K562 (cell line): Measurements from ENCODE around the gene HDAC9. TPM values are rescaled to one million over a fixed set of nuclear protein-coding genes. Genes with fewer than 3 reads are reported as not detected.

Experiments
- ATAC-seq: fragments of 200-7000 bp; cut with Tn5 transposase; 3 replicates; pipeline ENCODE4 v1.9.1; 2020; ENCODE audit warnings: moderate library complexity
- BruUV-seq: library from RNA; stranded (reverse); fragments of 400-500 nt; replicated peaks from 2 replicates; lab custom pipeline; 2021; lab: Mats Ljungman, UMichigan
- CTCF ChIA-PET: fragments of 300-600 bp; formaldehyde crosslinking; extraction: SDS; loops from one replicate; lab custom pipeline; 2021; ENCODE audit warnings: low intra/inter-chr PET ratio; lab: Yijun Ruan, JAX
- POLR2A ChIA-PET: fragments of 300-600, 350-650 bp; sonication (Branson Sonifier 250); formaldehyde crosslinking; extraction: SDS; loops from one replicate; lab custom pipeline; 2021; ENCODE audit warnings: antibody characterized with exemption, inconsistent platforms; lab: Yijun Ruan, JAX
- DNase-seq, 4 experiments: peaks; one replicate each; pipeline versions ENCODE4 v3.0.0 to v3.0.0-alpha.2; 2011 to 2018; ENCODE audit warnings: low spot score in 3 of 4, mixed read lengths in 3 of 4; ENCODE audit errors: extremely low read depth in 1 of 4
- FAIRE-seq: peaks from 2 replicates; lab custom pipeline; 2011; peaks lifted over from hg19 to GRCh38; lab: Jason Lieb, UNC
- H2AFZ ChIP-seq: 2 replicates; pipeline ENCODE4 v1.6.0; 2011; ENCODE audit warnings: low read depth, low read length, control low read depth, inconsistent platforms
- H3K27ac ChIP-seq: fragments of 200-600 bp; 3 replicates; pipeline ENCODE4 v1.8.0; 2011; ENCODE audit warnings: low read depth, mild to moderate bottlenecking, control low read depth, inconsistent platforms, low read length, moderate library complexity, mixed read lengths; ENCODE audit errors: extremely low read depth
- H3K27me3 ChIP-seq, 2 experiments: fragments of 300-600 bp in 1 of 2; 2 replicates in 1 of 2; 3 replicates in 1 of 2; pipeline versions ENCODE4 v1.6.0 to v1.8.0; 2011; ENCODE audit warnings: inconsistent platforms in 2 of 2, low read length in 2 of 2, mild to moderate bottlenecking in 1 of 2, mixed read lengths in 1 of 2, moderate library complexity in 1 of 2; ENCODE audit not compliant: control insufficient read depth in 2 of 2, insufficient read depth in 2 of 2
- H3K36me3 ChIP-seq: fragments of 300-600 bp; 3 replicates; pipeline ENCODE4 v1.8.0; 2011; ENCODE audit warnings: mild to moderate bottlenecking, low read length, inconsistent platforms; ENCODE audit not compliant: control insufficient read depth, insufficient read depth
- H3K4me1 ChIP-seq, 2 experiments: fragments of 200-600 bp in 1 of 2; replicated peaks in 1 of 2; 2 replicates in 1 of 2; 3 replicates in 1 of 2; pipeline versions ENCODE4 v1.5.1 to v1.8.0; 2011; ENCODE audit warnings: inconsistent platforms in 2 of 2, low read length in 2 of 2, mild to moderate bottlenecking in 1 of 2, mixed read lengths in 1 of 2, moderate library complexity in 1 of 2; ENCODE audit not compliant: control insufficient read depth in 2 of 2, insufficient read depth in 2 of 2
- H3K4me2 ChIP-seq: 2 replicates; pipeline ENCODE4 v1.6.1; 2011; ENCODE audit warnings: low read length, control low read depth, inconsistent platforms, mixed read lengths; ENCODE audit not compliant: insufficient read depth
- H3K4me3 ChIP-seq: fragments of 200-600 bp; sonication (generic), shearing (Covaris generic); 2 replicates; pipeline ENCODE4 v1.5.1; 2016; ENCODE audit warnings: control low read depth, inconsistent platforms
- H3K79me2 ChIP-seq: fragments of 200-600 bp; 3 replicates; pipeline ENCODE4 v1.8.0; 2011; ENCODE audit warnings: low read length, inconsistent platforms; ENCODE audit not compliant: control insufficient read depth, insufficient read depth
- H3K9ac ChIP-seq, 2 experiments: 2 replicates each; pipeline versions ENCODE4 v1.6.0 to v1.6.1; 2011; ENCODE audit warnings: low read depth in 2 of 2, low read length in 2 of 2, control low read depth in 1 of 2, inconsistent platforms in 1 of 2, mild to moderate bottlenecking in 1 of 2, mixed read lengths in 1 of 2; ENCODE audit not compliant: insufficient read depth in 1 of 2
- H3K9me1 ChIP-seq: one replicate; pipeline ENCODE4 v1.6.0; 2011; ENCODE audit warnings: inconsistent platforms, mild to moderate bottlenecking, low read length, moderate library complexity; ENCODE audit not compliant: control insufficient read depth, insufficient read depth
- H3K9me3 ChIP-seq: replicated peaks from 2 replicates; pipeline ENCODE4 v1.5.1; 2011; ENCODE audit warnings: low read depth, low read length, inconsistent platforms; ENCODE audit not compliant: control insufficient read depth, insufficient read depth
- H4K20me1 ChIP-seq: replicated peaks from 2 replicates; pipeline ENCODE4 v1.6.1; 2011; ENCODE audit warnings: low read length, inconsistent platforms, mixed read lengths; ENCODE audit not compliant: control insufficient read depth, insufficient read depth
- DMBX1 ChIP-seq: fragments of 250-450 bp; sonication (Bioruptor Pico); IDR thresholded peaks from 2 replicates; pipeline ENCODE4 v1.8.0; 2022; ENCODE audit warnings: inconsistent platforms, mild to moderate bottlenecking, moderate library complexity, borderline replicate concordance
- MIER1 ChIP-seq: fragments of 450-650 bp; IDR thresholded peaks from 2 replicates; pipeline ENCODE4 v1.6.1; 2016; ENCODE audit warnings: antibody characterized with exemption, mild to moderate bottlenecking, low read depth
- ZBTB1 ChIP-seq: sonication (generic); formaldehyde crosslinking; IDR thresholded peaks from 2 replicates; pipeline ENCODE4 v1.8.1; 2023; ENCODE audit warnings: missing genetic modification reagents, low read depth, mild to moderate bottlenecking, borderline replicate concordance
- WGBS: fragments of 100-300 bp; shearing (Covaris generic); methylation state at CpG from one replicate; pipeline ENCODE4 v1.1.6; 2016; ENCODE audit warnings: low coverage, mixed read lengths; ENCODE audit not compliant: insufficient coverage; ENCODE audit errors: missing lambda C conversion rate; 5-methylcytosine and 5-hydroxymethylcytosine counted together
- in situ Hi-C: fragments of 300-500 bp; cut with MboI; formaldehyde crosslinking; loops from 4 replicates; pipeline ENCODE4 v1.15.0; 2018; ENCODE audit warnings: inconsistent platforms, mixed read lengths
- intact Hi-C: fragments of 100-400 bp; cut with micrococcal nuclease; formaldehyde crosslinking; loops from 2 replicates; pipeline ENCODE4 v1.14.2; 2022
- polyA plus RNA-seq, 8 experiments: library from polyadenylated mRNA; depleted of rRNA in 4 of 8; stranded (reverse) in 5 of 8; unstranded in 3 of 8; fragments of >200 nt; fragmentation: Nextera tagmentation in 2 of 8; fragmentation: Illumina TruSeq in 1 of 8; extraction: Ambion mirVana in 2 of 8; extraction: Trizol in 1 of 8; gene quantifications; 2 replicates each; pipeline versions ENCODE4 v1.2.1 to v1.2.3, GENCODE V29; 2011 to 2014; ENCODE audit warnings: inconsistent platforms in 1 of 8, missing spikeins in 1 of 8
- total RNA-seq, 7 experiments: library from RNA; depleted of rRNA in 6 of 7; stranded (reverse); fragments of >200 nt in 6 of 7; fragmentation: Illumina TruSeq in 2 of 7; extraction: Trizol in 2 of 7; gene quantifications; 2 replicates each; pipeline versions ENCODE4 v1.2.1 to v1.2.3, GENCODE V29; 2011 to 2021; ENCODE audit warnings: low replicate concordance in 1 of 7

The HDAC9 gene
- total and polyA plus RNA-seq, 9 of the 15 experiments (the other 6 are each of a cell fraction or from before 2014, with no cell fraction given), result 0.08 to 0.91 (median 0.33) TPM

DNA sequence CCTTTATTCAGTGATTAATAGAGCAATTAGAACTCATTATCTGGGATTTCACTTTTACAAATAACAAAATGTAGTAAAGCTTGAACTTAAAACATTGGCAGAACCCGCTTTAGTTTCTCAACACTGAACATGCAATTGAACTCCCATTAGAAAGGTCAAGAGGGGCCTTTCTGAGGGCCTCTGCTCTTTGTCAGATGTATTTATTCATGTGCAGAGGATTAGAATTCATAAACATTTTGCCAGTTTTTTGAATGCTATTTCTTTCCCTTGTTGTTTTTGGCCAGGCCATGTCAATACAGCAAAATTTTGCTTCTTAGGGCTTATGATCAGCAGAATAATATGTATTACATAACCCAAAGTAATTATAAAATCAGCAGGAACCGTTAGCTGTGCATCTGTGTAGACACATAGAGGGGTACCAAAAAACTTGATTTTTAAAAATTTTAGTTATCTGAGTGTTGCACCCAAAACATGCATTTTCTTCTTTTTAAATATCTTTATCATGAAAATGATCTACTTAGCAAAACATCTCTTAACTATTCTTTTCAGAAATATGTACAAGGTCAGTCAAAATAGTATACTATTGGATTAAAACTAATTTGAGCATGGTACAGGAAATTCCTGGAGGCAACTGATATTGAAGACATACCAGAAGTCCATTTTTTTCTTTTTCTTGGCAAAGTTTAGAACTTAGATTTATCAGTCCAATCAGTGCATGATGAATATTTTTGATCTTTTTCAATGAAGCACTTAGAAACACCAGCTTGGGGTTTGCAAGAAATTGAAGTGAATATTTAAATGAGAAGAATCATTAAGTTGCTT, 444.4 kb downstream of the HDAC9 start (continued):
- no peak for TF ChIP-seq ZBTB1

DNA sequence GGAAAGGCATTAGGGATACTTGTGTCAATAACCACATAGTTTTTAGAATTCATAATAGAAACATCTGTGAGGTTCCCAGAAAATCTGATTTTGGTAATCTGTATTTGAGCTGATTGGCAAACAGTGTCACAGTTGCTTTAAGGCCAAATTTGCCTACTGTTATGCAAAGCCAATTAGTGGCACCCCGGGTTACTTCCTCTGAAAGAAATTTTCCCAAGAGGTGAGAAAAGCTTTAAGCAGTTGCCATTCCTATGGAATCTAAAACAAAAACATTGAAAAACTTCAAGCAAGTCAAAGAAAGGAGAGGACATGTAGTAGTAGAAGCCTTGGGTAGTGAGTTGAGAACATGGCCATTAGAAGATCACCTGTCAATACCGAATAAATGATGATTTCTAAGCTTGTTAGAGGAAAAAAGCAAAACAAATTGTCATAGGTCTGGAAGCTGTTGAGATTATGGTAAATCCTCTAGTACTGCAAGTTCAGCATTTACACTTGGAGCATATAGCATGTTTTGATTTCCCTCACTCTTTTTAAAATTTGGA, 445.1 kb downstream of the HDAC9 start:
- Histone ChIP-seq H3K27me3 (no peaks in the 10 kb centered on the region), H3K4me3 (no peak overlapping the region), H3K4me2 (no peak overlapping the region), H3K79me2 (no peaks in the 10 kb centered on the region), H3K36me3 (no peaks in the 10 kb centered on the region), H3K9ac (no peak overlapping the region), H3K9me1 (no peaks in the 10 kb centered on the region), H2AFZ (no peak overlapping the region), H3K9me3 (no peaks in the 10 kb centered on the region), H3K27ac (no peak overlapping the region), H3K4me1 (no peaks in the 10 kb centered on the region), H4K20me1 (no peaks in the 10 kb centered on the region)
- ATAC-seq, result no peak
- intact Hi-C loops (no loop called here), in situ Hi-C loops (no loop called here)
- FAIRE-seq, result no peak
- DNase-seq, result no peak
- TF ChIP-seq MIER1 (no peak), DMBX1 (CRISPR knock-in tag) (no peak)
- 0% methylated on average over 2 of the region's 2 CpGs for WGBS
- BruUV-seq, result no TSS peak
- ChIA-PET CTCF (no interaction called here), POLR2A (no interaction called here)
